Kidney capillary endothelial cell (primary cell): ENCODE measurements around the gene CNTN5.

ENCODE experiments used
- DNase-seq: peaks from one replicate; pipeline ENCODE4 v3.0.0-alpha.2; 2018; ENCODE audit warnings: low spot score

The CNTN5 gene

GRCh38 chr11:99513368-99513767 is 492.6 kb downstream of the CNTN5 start:
- DNase-seq = no peak

- DNase-seq = no peak
Observed at GRCh38 chr11:99519095-99519494, 498.3 kb downstream of the CNTN5 start.

GRCh38 chr11:99522467-99523173 is 501.9 kb downstream of the CNTN5 start:
- no peak for DNase-seq

DNA sequence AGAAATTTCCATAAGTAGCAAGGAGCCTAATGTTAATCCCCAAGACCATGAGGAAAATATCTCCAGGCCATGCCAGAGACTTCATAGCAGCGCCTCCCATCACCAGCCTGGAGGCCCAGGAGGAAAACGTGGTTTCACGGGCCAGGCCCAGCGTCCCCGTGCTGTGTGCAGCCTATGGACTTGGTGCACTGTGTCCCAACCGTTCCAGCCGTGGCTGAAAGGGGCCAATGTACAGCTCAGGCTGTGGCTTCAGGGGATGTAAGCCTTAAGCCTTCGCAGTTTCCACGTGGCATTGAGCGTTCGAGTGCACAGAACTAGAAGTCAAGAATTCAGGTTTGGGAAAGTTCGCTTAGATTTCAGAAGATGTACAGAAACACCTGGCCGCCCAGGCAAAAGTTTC is 510.7 kb downstream of the CNTN5 start:
- no peak for DNase-seq

DNA sequence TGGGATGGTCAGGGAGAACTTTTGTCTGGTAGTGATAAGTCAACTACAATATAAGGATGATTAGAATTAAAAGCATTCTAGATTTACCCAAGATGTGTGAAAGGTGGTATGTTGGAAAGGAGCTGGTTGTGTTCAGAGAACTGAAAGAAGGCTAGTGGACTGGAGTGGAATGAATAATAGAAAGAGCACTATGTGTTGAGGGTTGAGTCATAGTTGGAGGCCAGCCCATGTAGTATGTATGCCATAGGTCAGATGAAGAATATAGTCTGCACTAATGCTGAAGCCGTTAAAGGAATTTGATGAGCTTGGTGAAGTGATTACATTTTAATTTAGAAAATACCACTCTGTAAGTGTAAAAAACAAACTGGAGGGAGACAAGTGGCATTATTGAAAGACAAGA is 514.1 kb downstream of the CNTN5 start:
- no peak for DNase-seq

DNA sequence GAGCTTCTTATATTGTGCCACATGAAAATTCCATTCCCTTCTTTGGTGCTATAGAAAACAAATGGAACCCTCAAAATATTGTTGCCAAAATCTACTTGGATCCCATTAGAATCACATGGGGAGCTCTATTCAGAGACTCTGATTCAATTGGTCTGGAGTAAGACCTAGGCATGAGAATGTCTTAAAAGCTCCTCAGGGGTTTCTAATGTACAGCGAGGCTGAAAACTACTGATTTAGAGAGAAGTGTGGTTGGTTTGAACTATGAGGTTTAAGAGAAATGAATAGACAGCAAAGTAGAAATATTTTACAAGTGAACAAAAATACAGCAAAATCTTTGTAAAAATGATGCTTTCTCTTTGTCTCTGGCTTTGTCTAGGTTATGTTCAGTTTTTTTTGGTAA is 514.7 kb downstream of the CNTN5 start:
- no peak for DNase-seq

DNA sequence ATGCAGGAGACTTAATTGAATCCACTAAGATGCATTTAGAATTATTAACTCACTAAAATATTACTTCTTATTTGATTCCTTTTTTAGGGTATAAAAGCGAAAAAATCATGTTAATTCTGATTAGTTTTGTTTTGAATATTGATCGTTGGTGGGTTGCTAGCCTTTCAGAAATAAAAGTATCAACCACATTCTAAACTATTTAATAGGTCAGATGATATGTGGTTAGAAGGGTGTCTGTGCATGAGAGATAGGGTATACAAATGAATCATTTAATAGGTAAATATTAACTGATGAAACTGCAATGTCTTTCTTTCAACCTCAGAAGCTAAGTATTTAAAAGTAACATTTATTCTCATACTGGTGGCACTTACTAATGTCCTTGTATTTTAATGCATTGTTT is 515.1 kb downstream of the CNTN5 start:
- DNase-seq = no peak

GRCh38 chr11:99537681-99538080 is 516.9 kb downstream of the CNTN5 start:
- no peak for DNase-seq

DNA sequence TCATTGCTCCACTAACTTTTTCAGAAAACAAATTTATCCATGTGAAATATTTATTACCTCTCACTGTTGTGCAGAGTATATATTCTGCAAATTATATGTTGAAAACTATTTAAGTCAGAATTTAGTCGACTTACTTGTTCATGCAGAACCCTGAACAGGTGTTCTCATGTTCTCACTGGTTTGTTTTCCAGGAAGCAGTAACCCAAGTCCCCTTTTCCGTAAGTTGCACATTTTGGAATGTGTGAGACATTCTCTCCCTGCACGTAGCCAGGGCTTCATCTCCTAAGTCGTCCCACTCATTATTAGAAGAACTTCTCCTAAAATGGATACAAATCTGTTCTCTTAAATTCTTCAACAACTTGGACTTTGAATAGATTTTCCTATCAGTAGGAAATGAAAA is 524.9 kb downstream of the CNTN5 start:
- DNase-seq = no peak

GRCh38 chr11:99548264-99548663 is 527.5 kb downstream of the CNTN5 start:
- DNase-seq = no peak

GRCh38 chr11:99554232-99554903 is 533.6 kb downstream of the CNTN5 start:
- no peak for DNase-seq

DNA sequence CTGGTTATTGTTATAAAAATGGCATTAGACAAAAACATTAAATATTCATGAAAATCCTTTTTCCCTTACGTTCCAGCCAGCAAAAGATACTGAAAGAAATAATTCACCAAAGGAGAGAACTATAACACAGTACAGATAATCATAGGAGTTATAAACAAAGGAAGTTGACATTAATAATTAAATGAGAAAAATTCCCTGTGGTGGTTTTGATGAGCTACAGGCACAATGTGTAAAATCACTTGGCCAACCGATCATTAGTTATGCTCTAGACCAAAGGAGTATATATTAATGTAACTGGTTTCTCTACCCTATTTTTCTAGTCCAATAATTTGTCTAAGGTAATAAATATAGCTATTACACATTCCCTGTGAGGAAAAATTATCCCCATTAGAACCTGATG is 534.7 kb downstream of the CNTN5 start:
- no peak for DNase-seq

DNA sequence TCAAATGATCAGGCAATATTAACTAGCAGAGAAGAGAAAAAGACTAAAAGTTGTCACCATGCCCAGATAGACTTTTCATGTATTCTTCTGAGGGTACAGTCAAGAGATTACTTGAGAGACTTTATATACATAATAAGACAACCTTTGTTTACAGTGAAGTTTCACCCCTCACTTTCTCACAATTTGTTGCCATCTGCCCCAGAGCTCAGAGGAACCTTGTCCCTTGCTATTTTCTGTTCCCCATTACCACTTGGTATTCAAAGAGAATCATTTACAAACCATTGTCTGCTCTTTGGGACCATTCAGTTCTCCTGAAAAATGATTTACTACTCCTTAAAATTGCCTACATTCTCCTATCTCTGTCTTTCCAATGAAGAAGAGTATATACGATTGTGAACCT is 544.6 kb downstream of the CNTN5 start:
- DNase-seq = no peak

- no peak for DNase-seq
Observed at GRCh38 chr11:99567334-99567956, 546.7 kb downstream of the CNTN5 start.

DNA sequence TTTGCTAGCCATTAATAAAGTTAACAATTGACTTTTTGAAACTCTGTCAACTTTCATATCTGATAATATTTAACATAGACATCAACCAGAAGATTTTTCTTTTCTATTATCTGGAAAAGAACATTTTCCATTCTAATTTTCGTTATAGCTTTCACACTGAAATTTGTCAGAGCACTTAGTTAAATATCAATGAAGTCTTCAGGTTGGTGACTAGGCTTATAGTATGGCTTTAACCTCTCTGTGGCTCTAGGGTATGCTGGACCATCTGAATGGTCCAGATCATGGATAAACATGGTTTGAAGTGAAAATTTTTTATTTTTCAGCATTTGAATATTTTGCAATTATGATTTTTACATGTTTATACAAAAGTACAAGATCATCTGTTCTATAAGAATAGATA is 548.1 kb downstream of the CNTN5 start:
- no peak for DNase-seq

- no peak for DNase-seq
Observed at GRCh38 chr11:99571094-99571493, 550.3 kb downstream of the CNTN5 start.

DNA sequence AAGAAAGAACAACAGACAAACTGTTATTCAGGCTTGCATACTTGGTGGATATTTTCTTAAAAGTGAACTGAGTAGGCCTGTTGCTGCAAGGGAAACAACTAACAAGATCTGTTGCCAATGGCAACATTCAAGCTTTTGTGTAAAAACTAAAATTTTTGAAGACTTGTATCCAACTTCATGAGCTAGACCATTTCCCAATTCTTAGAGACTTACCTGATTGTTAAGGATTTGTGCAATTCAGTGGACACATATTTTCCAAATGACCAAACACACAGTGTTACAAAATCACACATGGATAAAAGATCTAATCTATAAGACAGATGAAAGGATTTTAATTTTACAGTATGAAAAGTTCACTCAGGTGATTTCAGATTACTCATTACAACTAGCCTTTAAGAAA is 564.1 kb downstream of the CNTN5 start:
- no peak for DNase-seq

DNA sequence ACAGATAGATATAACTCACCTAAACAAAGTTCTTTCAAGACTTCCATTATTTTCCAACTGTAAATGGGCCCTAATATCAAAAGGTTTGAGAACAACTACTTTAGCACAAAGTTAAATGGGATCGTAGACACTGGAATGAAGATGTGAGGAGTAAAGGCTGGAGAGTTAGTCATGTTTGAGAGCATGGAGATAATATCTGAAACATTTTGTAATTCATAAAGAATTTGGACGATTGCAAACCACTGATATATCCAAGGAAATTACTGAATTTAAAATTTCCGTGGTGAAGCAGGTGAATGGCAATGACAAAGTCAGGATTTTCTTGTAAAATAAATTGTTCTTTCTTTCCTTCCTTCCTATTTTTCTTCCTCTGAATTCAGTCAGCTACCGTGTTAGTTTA is 564.9 kb downstream of the CNTN5 start:
- no peak for DNase-seq

GRCh38 chr11:99589771-99590170 is 569.0 kb downstream of the CNTN5 start:
- DNase-seq = no peak

DNA sequence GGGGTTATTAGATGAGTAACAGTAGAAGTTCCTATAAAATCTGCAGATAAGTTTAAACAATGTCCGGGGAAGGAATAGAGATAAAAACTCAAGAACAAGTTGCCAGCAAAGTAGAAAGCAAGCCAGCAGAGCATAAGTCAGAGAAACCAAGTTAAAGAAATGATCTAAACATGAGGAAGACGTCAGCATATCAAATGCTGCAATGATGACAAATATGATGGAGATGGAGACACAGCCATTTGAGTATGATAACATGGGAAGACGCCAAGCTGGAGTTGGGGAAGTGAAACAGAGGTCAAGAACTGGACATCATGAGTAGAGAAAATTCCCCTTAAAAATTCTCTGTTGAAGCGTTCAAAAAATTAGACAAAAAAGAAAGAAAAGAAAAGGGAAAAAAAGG is 571.5 kb downstream of the CNTN5 start:
- DNase-seq = no peak

DNA sequence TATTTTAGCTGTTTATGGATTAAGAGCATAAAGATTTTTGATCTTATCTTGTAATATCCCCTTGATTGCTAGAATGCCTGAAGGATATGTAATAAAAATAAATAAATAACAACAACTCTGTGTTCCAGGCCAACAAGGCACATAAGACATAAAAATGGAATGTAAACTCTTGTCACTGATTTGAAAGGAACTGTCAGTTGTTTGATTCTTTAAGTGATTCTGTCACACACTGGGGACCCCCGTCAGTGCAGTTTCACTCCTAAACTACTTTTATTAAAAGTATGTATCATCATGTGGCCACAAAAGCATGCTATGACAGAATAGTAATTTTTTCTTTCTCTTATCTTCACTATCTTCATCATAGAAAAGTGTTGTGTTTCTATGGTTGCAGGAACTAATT is 572.4 kb downstream of the CNTN5 start:
- DNase-seq = no peak

DNA sequence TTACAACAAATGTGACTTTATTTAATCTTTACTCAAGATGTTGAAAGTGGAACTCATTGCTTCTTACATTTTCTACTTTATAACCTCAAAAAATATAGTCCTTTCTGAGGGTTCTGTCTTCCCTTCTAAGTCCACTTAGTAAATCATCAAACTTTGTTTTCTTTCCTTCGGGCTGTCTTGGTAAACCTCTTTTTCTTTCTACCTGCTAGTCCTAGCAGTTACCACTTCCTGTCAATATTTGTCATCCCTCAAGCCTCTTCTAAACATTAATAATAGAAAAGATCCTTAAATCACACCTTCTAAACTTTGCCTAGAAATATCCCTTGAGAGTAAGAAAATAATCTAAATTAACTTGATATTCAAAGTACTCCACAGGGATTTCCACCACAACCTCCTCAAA is 580.4 kb downstream of the CNTN5 start:
- DNase-seq = no peak

DNA sequence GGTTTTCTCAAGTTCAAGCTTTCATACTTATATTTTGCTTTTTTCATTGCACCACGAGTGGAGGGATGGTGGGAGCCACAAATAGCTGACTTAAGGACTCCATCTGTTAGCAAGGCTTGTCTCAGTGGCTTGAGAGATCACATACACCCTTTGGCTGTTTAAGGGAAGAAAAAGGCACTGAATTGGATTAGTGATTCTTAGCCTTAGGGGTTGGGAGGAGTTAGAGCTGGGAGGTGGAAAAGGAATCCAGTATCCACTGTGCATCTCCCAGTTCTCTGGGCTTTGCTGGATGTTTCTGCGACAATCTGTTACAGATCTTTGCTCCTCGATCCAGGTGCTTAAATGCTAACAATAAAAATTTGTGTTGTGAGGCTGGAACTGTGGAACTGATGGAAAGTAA is 593.6 kb downstream of the CNTN5 start:
- no peak for DNase-seq

- DNase-seq = no peak
Observed at GRCh38 chr11:99630629-99631028, 609.9 kb downstream of the CNTN5 start.
